GM19467 (cell line): Measurements from ENCODE around the gene OR4K2.
"Not testable (repeated sequence)": the region's sequence is repeated elsewhere in the genome, so short reads cannot be mapped to it uniquely, and the experiment has no call there.

Experiments
- ATAC-seq: cut with Tn5 transposase; IDR thresholded peaks from one replicate; pipeline ENCODE4 v1.9.1; 2021; ENCODE audit warnings: mild to moderate bottlenecking, moderate library complexity; ENCODE audit not compliant: unreplicated experiment

OR4K2 gene

GRCh38 chr14:19874842-19875241 lies at the start of gene OR4K2:
Gene OR4K2, plus strand, starts transcription at chr14:19875142. Its CDS starts 1,126 bp downstream, at chr14:19876268.
- no peak for ATAC-seq

GRCh38 chr14:19827626-19828244 lies 47.2 kb upstream of the OR4K2 start:
- ATAC-seq, result not testable (repeated sequence)

DNA sequence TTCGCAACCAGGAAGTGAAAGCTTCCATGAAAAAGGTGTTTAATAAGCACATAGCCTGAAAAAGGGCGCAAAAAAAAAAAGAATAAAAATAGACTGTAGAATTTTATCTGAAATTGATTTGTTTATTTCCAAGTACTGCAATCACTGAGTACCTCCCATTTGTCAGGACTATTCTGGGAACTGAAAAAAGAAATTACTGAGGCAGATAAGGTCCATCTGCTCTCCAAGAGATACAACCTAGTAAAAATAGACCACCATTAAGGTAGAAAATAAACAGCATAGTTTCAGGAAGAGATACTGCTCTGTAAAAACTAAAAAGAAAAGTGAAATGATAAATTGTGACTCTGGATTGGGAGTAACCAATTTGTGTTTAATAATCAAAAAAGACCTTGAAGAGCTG lies 46.6 kb upstream of the OR4K2 start:
- ATAC-seq, result no peak

DNA sequence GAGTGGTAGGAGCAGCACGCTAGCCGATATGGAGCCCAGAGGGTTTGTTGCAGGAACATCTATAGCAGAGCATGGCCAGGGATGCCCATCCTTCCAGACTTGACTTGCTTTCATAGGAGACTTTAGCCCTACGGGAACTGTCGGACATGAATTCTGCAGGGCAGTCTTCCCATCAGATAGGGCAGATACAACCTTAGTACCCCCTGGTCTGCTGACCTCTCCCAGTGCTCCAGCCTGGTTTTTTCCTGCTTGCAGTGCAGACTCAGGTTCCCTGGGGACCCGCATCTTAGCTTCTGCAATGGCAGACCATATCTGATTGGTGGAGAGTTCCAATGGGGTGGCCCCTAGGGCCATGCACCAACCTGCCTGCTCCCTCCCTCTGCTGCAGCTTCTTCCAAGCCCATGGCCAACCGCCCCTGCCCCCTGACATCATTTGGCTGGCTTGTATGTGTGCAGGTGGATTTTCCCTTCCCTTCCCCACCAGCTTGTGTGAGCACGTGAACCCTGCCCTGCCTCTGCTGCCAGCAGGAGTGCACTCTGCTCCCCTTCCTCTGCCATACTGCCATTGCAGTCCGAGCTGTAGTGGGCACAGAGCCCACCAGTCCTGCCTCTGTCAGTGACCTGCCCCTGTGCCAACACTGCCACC lies 40.6 kb upstream of the OR4K2 start:
- not testable (repeated sequence) for ATAC-seq

DNA sequence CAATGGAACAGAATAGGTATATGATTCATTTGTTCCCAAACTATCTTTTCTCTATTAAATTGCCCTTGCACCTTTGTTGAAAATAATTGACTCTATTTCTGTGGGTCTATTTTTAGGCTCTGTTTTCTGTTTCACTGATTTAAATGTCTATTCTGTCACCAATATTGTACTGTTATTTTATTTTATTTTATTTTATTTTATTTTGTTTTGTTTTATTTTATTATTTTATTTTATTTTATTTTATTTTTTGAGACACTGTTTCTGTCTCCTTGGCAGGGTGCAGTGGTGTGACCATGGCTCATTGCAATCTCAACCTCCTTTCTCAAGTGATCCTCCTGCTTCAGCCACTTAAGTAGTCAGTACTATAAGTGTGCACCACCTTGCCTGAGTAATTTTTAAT lies 36.5 kb upstream of the OR4K2 start:
- no peak for ATAC-seq

DNA sequence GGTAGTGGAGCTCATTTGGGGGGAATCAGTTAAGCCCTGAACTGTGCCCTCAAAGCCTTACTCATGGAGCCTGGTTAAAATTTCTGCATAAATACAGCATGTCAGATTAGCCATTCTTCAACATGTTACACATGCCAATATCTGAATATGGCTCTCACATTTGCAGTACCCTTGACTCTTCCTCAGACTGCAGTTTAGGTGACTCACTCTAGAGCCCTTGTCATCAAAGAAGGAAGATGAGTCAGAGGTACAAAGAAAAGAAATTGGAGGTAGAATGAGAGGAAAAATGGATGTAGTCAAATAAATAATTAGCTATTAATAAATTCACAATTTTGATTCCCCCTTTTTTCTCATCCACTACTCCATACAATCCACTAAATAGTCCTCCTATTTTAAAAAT lies 23.6 kb upstream of the OR4K2 start:
- ATAC-seq, result no peak

DNA sequence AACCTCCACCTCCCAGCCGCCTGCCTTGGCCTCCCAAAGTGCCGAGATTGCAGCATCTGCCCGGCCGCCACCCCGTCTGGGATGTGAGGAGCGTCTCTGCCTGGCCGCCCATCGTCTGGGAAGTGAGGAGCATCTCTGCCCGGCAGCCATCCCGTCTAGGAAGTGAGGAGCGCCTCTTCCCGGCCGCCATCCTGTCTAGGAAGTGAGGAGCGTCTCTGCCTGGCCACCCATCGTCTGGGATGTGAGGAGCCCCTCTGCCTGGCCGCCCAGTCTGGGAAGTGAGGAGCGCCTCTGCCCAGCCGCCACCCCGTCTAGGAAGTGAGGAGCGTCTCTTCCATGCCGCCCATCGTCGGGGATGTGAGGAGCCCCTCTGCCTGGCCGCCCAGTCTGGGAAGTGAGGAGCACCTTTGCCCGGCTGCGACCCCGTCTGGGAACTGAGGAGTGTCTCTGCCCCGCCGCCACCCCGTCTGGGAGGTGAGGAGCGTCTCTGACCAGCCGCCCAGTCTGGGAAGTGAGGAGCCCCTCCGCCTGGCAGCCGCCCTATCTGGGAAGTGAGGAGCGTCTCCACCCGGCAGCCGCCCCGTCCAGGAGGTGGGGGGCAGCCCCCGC lies 8.8 kb upstream of the OR4K2 start:
- ATAC-seq, result not testable (repeated sequence)

GRCh38 chr14:19873178-19873577 lies 1.8 kb upstream of the OR4K2 start:
- ATAC-seq, result no peak

GRCh38 chr14:19878029-19878642 lies 3.2 kb downstream of the OR4K2 start:
- no peak for ATAC-seq

DNA sequence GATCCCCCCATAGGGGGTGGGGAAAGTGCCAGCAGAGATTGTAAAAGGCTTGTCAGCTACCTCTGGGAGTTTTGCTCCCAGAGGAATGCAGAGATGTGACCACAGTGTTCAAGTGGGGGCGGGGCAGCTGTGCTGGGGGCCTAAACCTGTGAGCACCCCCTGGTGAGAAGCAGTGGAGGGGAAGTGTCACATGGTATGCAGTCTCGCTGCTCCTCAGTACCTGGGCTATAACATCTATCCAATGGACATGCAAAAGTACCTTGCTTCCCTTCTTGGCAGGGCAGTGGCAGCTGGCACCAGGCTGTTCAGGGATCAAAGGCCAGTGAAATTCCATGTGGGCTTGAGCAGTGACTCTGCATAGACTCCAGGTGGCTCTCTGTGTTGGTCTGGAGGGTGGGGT lies 20.3 kb downstream of the OR4K2 start:
- ATAC-seq, result no peak

- ATAC-seq, result no peak
Measured at GRCh38 chr14:19900999-19901398, 26.1 kb downstream of the OR4K2 start.

- no peak for ATAC-seq
Measured at GRCh38 chr14:19902409-19902808, 27.5 kb downstream of the OR4K2 start.

- ATAC-seq, result no peak
Measured at GRCh38 chr14:19906665-19907064, 31.7 kb downstream of the OR4K2 start.

DNA sequence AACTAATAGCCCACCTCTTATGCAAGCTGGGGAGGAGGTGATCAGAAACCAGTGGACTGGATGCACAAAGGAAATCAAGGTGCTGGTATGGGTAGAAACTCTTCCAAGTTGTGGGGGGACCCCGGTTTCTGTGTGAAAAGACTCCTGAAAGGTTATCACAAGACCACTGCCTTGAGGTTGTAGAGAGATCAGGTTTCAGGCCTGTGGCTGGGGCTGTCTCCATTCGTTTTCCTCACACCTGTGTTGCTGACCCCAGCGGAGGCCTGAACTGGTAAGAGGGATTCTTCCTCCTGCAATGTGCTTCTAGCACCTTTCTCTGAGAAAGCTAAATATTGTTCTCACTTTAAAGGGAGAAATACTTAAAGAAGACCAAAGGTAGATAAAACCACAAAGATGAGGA lies 36.2 kb downstream of the OR4K2 start:
- no peak for ATAC-seq

GRCh38 chr14:19917243-19917642 lies 42.3 kb downstream of the OR4K2 start:
- no peak for ATAC-seq

GRCh38 chr14:19917955-19918518 lies 43.1 kb downstream of the OR4K2 start:
- ATAC-seq, result no peak

DNA sequence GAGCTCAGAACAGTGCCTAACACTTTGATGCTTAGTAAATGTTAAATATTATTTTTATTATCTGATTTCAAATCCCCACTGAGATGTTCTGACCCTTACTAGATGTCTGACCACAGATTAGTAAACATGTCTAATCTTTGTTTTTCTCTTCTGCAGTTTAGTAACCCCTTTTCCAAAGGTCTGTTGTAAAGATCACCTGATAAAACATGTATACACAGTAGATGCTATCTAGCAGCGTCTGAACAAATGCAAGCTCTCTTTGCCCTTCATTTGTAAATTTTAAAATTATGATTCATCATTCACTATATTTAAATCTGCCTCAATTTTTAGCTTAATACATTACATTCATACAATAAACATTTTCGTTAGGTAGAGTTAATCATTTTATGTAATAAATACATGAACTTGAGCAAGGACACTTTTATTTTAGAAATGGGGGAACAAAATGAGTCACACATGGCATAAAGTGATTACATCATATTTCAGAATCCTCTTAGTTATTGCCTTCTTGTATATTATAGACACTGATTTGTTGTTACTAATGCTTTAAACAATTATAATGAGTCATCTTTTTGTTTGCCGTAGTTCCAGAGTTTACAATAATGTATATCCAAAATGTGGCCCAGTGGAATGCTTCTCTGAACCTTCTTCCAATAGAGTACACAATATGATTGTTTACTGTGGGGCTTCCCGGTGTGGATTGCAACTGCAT lies 43.8 kb downstream of the OR4K2 start:
- no peak for ATAC-seq

DNA sequence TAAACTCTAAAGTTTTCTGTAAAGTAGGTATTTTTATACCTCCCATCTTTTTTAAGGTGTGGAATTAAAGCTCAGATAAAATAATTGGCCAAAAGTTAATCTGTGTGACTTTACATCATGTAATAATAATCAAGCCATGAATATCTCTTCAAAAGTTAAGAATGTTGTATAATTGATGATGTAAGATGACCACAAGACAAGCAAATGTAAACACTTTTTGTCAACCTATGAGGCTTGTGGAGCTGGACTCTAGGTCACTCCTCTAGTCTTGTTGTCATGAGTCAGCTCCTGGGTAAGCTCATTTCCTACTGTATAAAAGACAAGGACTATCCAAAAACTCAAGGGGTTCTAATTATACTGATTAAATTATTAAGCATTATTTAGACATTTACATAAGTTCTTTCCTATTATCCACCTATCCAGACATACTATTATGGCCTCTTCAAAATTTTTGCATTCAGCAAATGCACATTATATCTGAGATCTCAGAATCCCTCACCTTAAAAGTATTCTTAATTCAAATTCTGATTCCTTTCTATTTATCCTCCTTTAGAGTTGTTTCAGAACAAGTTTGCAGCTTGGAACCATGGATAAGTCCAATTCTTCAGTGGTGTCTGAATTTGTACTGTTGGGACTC lies 45.2 kb downstream of the OR4K2 start, which contains the start of gene OR4K5:
TSS of gene OR4K5 (plus strand) at position 587 of the 637 bp plus-strand sequence. CDS start at position 587, 0 bp downstream.
- ATAC-seq, result no peak

- no peak for ATAC-seq
Measured at GRCh38 chr14:19930617-19931016, 55.7 kb downstream of the OR4K2 start, which contains the start of gene OR4K1. Gene OR4K1, plus strand, starts transcription at chr14:19930917. Its CDS starts 4,750 bp downstream, at chr14:19935667.
